GM19023 (cell line): ENCODE data around the gene MYO19.
"Not testable (repeated sequence)": the region's sequence is repeated elsewhere in the genome, so short reads cannot be mapped to it uniquely, and the experiment has no call there.

Source experiments
- ATAC-seq: cut with Tn5 transposase; IDR thresholded peaks from one replicate; pipeline ENCODE4 v1.9.1; 2021; ENCODE audit warnings: mild to moderate bottlenecking, moderate library complexity; ENCODE audit not compliant: unreplicated experiment

The MYO19 gene

DNA sequence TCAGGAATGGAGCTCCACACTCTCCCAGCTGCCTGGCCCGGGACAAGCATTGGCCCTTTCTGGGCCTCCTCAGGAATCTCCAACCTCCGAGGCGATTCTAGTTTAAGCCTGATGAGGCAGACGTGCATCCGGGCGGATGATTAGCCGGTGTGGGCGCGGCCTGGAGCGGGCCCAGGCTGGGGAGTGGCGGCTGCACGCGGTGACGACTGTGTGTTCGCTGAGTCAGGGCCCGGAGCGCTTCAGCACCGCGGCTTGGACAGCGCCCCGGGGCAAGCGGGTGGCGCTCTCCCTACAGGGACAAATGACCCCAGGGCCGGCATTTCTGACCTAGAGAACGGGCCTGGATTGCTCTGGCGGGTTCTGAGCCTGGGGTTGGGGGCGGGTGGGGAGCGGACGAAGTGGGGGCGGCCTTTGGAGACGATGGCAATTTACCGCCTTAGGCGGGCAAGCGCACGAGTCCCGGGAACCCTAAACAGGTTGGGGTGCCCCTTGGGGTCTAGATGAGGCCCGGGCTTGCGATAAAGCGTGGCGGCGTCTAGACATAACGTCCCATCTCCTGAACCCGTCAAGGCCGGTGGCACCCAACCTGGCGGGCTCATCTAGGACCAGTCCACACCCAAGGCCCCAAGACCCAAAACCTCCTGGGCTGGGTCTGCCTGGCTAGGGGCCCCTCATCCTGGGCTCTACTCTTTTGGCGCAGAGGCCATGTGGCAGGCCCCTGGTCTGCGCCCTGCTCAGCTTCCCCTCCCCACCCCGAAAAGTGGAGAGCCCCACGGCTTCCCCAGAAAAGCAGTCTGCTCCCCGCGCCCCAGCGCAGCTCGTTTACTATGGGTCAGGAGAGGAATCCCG lies 70.5 kb downstream of the MYO19 start:
- no peak for ATAC-seq

DNA sequence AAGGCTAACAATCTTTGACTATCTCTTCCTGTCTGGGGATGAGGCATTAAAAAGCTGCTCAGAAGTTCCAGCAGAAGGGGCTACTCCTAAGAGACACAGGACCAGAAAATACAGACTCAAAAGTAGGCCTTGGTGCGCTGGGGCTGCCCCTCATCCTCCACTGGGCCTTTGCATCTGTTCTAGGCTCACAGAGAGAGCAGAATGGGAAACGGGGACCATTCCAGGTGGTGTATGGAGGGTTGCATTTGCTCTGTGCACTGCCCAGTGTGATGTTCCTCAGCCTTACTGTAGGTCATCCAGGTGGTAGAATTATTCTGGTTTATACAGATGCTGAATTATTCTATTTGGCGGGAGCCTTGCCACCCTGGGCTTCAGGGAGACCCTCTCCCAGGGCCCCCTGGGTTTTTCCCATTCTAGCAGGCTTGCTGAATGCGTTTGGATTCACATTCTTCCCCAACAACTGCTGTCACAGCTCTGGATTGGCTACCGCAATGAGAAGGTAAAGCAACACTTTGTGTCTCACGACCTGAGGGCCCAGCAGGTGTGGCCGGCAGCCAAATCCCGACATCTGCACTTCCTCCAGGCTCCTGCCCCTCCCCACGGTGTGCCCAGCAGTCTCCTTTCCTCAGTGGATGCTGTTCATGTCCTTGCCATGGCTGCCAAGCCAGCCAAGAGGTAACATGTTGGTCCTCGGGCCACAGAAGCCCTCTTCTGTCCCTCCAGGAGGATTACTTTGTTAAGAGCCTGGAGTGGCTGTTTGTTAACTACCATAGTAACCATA lies 73.1 kb downstream of the MYO19 start:
- ATAC-seq: no peak

DNA sequence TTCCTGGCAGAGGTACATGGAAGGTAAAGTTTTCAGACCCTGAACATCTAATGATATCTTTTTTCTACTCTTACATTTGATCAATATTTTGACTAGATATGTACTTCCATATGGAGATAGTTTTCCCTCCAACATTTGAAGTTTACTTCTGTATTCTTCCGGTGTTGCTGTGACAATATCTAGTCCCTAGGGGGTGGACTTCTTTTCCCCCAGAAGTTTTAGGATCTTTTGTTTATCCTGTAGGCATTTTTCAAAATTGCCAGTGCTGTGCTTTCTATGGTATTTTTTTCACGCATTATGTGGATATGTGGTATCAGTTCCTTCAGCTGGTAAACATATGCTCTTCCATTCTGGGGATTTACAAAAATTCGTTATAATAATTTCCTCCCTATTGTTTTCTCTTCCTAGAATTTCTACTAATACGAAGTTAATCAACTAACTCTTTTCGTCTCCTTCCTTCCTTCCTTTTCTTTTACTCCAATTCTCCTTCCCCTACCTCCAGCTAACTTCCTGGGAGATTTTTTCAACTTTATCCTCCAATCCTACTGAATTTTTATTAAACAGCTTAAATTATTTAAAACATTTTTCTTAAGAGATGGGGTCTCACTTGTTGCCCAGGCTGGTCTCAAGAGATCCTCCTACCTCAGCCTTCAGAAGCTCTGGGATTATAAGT lies 74.3 kb downstream of the MYO19 start:
- ATAC-seq: no peak

DNA sequence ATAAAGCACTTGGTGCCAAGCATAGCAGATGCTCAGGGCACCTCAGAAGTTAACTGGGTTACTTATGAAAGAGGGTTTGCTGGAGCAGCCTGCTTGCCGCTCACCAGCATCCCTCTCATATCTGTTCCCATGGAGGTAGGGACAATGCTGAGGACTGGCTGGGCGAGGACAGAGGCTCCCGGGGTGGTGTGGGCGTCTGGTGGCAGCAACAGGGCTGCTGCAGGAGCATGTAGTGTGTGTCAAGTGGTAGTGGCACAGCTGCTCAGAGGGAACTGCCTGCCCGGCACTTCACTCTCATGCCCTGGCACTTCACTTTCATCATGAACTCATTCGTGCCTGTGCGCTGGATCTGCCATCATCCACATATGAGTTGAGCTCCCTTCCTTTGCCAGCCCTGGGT lies 75.1 kb downstream of the MYO19 start:
- ATAC-seq: no peak

DNA sequence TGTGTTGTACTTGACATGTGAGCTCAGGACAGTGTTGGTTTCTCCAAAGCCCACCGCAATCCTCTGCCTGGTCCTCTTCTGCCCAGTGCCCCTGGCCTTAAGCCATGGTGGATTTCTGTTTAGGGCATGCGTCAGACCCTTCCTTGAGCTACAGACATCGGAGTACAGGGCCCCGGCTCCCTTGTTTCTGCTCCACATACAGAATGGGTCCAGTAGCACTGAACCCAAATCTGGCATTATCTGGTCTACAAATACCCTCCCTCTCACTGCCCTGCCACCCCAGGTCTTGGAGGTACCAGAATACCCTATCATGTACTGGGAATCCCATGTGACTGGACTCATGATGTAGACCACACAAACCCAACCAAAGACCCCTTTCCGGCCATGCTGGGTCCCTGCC lies 75.6 kb downstream of the MYO19 start:
- ATAC-seq: no peak

- not testable (repeated sequence) for ATAC-seq
Observed at GRCh38 chr17:36457701-36458100, 77.0 kb downstream of the MYO19 start.

GRCh38 chr17:36452888-36453287 lies 81.8 kb downstream of the MYO19 start:
- ATAC-seq: not testable (repeated sequence)

DNA sequence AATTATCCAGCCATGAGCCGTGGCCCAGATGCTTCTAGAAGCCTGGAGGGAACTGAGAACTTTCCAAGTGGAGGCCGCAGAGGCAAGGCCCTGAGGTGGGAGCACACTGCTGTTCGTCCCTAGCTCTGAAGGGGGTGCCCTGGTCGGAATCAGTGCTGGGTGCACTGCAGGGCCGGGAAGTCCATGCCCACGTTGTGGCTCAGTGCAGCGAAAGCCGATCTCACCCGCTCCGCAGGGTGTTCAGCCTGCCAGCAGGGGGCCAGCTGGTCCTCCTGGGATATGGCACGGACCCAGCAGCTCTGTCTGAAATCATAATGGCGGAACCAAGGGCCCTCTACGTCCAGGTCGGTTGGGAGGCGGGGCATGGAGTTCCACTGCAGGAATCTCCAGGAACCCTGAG lies 84.7 kb downstream of the MYO19 start:
- not testable (repeated sequence) for ATAC-seq
